ENCODE measurements around the gene JAM3. TPM values are rescaled to one million over a fixed set of nuclear protein-coding genes. Genes with fewer than 3 reads are reported as not detected.

The JAM3 gene
- total RNA-seq, 2 donors from 2014 or later, result 21.3 to 157 TPM

DNA sequence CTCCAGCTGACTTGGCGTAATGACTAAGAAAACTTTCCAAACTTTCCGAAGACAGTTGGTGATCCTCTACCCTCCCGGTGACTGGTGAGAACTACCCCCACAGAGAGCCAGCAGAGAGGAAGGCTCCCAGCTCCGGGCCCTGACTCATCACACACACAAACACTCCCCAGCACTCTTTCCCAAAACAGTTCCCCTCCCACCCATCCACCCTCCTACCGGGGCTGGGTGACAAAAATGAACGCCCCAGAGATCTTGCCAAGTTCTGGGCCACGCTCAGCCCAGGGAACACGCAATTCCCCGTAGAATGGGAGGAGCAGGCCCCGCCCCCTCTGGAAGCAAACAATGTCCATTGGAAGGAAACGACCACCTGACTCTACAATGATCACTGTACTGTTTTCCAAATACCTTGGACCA is 21.3 kb upstream of the JAM3 start:
- no peaks in the 10 kb centered on the region for H3K36me3 ChIP-seq
- DNase-seq (ENCODE audit: low spot score), result no peak
- TF ChIP-seq, protein P1, sequence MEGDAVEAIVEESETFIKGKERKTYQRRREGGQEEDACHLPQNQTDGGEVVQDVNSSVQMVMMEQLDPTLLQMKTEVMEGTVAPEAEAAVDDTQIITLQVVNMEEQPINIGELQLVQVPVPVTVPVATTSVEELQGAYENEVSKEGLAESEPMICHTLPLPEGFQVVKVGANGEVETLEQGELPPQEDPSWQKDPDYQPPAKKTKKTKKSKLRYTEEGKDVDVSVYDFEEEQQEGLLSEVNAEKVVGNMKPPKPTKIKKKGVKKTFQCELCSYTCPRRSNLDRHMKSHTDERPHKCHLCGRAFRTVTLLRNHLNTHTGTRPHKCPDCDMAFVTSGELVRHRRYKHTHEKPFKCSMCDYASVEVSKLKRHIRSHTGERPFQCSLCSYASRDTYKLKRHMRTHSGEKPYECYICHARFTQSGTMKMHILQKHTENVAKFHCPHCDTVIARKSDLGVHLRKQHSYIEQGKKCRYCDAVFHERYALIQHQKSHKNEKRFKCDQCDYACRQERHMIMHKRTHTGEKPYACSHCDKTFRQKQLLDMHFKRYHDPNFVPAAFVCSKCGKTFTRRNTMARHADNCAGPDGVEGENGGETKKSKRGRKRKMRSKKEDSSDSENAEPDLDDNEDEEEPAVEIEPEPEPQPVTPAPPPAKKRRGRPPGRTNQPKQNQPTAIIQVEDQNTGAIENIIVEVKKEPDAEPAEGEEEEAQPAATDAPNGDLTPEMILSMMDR (IDR thresholded peaks at IDR 0.05), result no peak
- no peak for TF ChIP-seq POLR2A (IDR thresholded peaks at IDR 0.05)
- TF ChIP-seq POLR2AphosphoS5 (IDR thresholded peaks at IDR 0.05), result peak; percentile 48
- H3K4me1 ChIP-seq (replicated peaks), result no peaks in the 10 kb centered on the region
- intact Hi-C loops (cut with DNase I), result loop anchor here (5.0 kb wide), 1 partner anchor 90 kb away; the partner anchor contains the start of gene IGSF9B
- WGBS, result 13% methylated on average over 11 of the region's 11 CpGs
- H3K27ac ChIP-seq, result peak overlapping the region; percentile 30 to 46
- no peak overlapping the region for H3K4me3 ChIP-seq
- H3K9me3 ChIP-seq, result no peaks in the 10 kb centered on the region
- no peaks in the 10 kb centered on the region for H3K27me3 ChIP-seq (replicated peaks; ENCODE audit: insufficient read depth)

DNA sequence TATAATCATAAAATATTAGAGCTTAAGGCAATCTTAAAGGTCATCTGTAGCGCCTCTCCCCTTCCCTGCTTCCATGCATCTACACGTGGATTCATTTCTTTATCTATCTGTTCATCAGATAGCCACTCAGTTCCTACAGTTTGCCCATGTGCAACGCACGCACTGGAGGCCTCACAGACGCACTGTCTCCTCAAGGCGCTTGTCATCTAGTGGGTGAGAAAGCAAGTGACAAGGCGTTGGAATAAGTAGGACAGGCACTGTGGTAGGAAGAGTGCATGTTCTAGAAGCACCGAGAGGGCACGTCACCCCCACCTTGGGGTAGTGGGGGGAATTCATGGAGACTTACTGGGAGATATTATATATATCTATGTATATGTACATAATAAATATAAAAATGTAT is 20.8 kb upstream of the JAM3 start:
- intact Hi-C loops (cut with DNase I), result loop anchor here (5.0 kb wide), 1 partner anchor 91 kb away; the partner anchor contains the start of gene IGSF9B
- 58% methylated on average over 9 of the region's 9 CpGs for WGBS
- no peak for DNase-seq (ENCODE audit: low spot score)

DNA sequence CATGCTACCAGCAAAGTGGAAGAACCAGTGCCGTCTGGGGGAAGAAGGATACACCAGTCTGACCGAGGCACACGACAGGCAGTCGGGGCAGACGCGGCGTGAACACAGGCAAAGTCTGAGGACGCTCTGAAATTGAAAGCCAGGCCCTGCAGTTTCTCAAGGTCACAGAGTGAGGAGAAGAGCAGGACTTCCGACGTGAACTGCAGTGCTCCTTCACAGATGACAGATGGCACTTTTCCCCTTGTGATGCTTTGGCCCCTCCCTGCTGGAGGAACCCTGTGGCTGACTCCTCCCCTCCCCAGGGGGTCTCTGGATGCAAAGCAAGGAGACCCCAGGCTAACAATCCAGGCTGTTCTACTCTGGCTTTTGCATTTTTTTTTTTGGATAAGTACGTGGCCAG is 19.6 kb upstream of the JAM3 start:
- Histone ChIP-seq H3K27me3 (replicated peaks; ENCODE audit: insufficient read depth) (no peaks in the 10 kb centered on the region), H3K27ac (no peak overlapping the region), H3K9me3 (no peaks in the 10 kb centered on the region), H3K36me3 (no peaks in the 10 kb centered on the region), H3K4me1 (replicated peaks) (no peaks in the 10 kb centered on the region), H3K4me3 (no peak overlapping the region)
- DNase-seq (ENCODE audit: low spot score), result no peak
- TF ChIP-seq, protein P1 (IDR thresholded peaks at IDR 0.05), result no peak
- TF ChIP-seq POLR2A (IDR thresholded peaks at IDR 0.05) (no peak), POLR2AphosphoS5 (IDR thresholded peaks at IDR 0.05) (no peak)
- WGBS, result 36% methylated on average over 11 of the region's 11 CpGs
- intact Hi-C loops (cut with DNase I), result loop anchor here (5.0 kb wide), 1 partner anchor 92 kb away; the partner anchor contains the start of gene IGSF9B

More for the DNA sequence above, 20.8 kb upstream of the JAM3 start:
- no peaks in the 10 kb centered on the region for H3K9me3 ChIP-seq
- H3K36me3 ChIP-seq, result no peaks in the 10 kb centered on the region
- no peaks in the 10 kb centered on the region for H3K27me3 ChIP-seq (replicated peaks; ENCODE audit: insufficient read depth)
- peak overlapping the region in 1 of 2 donors; percentile 22 for H3K27ac ChIP-seq
- no peaks in the 10 kb centered on the region for H3K4me1 ChIP-seq (replicated peaks)
- TF ChIP-seq, protein P1 (IDR thresholded peaks at IDR 0.05), result no peak
- TF ChIP-seq POLR2AphosphoS5 (IDR thresholded peaks at IDR 0.05) (no peak), POLR2A (IDR thresholded peaks at IDR 0.05) (no peak)
- H3K4me3 ChIP-seq, result no peak overlapping the region

DNA sequence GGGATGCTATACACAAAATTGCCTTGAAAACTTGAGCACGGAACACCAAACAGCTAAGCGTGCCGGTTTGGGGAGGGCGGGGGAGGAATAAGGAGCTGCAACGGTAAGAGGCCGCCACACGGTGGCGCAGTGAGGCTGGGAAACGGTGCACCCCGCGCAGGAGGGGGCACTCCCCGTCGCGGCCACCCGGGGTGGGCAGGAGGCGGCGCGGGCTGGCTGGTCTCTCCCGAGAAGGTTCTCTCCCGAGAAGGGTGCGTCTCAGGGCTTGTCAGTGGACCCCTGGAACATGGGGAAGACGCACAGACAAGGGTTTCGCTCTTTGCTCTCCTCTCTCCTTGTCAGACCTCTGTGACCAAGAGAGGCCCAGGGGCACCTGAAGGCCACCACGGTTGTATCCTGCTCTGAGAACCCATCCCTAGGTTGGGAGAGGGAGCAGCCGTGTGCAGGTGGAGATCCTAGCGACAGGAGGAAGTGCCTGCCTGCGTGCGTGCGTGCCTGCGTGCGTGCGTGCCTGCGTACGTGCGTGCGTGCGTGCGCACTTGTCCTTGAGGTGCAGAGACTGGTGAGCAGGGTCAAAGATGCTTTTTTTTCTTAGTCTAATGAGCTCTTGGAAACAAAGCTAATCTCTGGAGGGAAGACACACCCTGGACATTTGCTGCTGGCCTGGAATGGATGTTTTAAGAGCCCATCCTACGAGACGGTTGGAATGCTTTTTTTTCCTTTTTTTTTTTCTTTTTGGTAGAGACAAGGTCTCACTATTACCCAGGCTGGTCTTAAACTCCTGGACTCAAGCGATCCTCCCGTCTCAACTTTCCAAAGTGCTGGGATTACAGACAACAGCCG is 18.1 kb upstream of the JAM3 start:
- Histone ChIP-seq H3K36me3 (no peaks in the 10 kb centered on the region), H3K4me3 (peak overlapping the region in 1 of 2 donors; percentile 10), H3K4me1 (replicated peaks) (no peaks in the 10 kb centered on the region), H3K27me3 (replicated peaks; ENCODE audit: insufficient read depth) (no peaks in the 10 kb centered on the region), H3K9me3 (no peaks in the 10 kb centered on the region), H3K27ac (peak overlapping the region in 1 of 2 donors; percentile 62)
- TF ChIP-seq POLR2AphosphoS5 (IDR thresholded peaks at IDR 0.05), result peak; percentile 50
- no peak for TF ChIP-seq POLR2A (IDR thresholded peaks at IDR 0.05)
- TF ChIP-seq, protein P1 (IDR thresholded peaks at IDR 0.05), result peak; percentile 87 to 93 (median 90)
- intact Hi-C loops (cut with DNase I), result loop anchor here (1.0 kb wide), 1 partner anchor 89 kb away; no protein-coding TSS in a partner anchor
- WGBS, result 30% methylated on average over 36 of the region's 43 CpGs
- peak; percentile 60 for DNase-seq (ENCODE audit: low spot score)

Data from prostate gland (tissue), 2 donors.